Fibroblast of skin of left quadriceps (primary cell): Measurements from ENCODE around the gene SH3RF3.

ENCODE experiments used
- DNase-seq, 2 experiments: peaks; one replicate each; pipeline ENCODE4 v3.0.0-alpha.2; 2013; ENCODE audit warnings: low read depth in 2 of 2

The SH3RF3 gene

GRCh38 chr2:109467701-109468100 lies 338.7 kb downstream of the SH3RF3 start:
- no peak for DNase-seq

GRCh38 chr2:109468893-109469292 lies 339.9 kb downstream of the SH3RF3 start:
- no peak for DNase-seq

- DNase-seq: no peak
Measured at GRCh38 chr2:109471658-109472057, 342.7 kb downstream of the SH3RF3 start.

- no peak for DNase-seq
Measured at GRCh38 chr2:109472331-109472959, 343.4 kb downstream of the SH3RF3 start.

GRCh38 chr2:109472974-109473373 lies 344.0 kb downstream of the SH3RF3 start:
- DNase-seq: no peak

- no peak for DNase-seq
Measured at GRCh38 chr2:109473616-109474318, 344.8 kb downstream of the SH3RF3 start.

- DNase-seq: no peak
Measured at GRCh38 chr2:109474319-109474825, 345.4 kb downstream of the SH3RF3 start.

GRCh38 chr2:109475531-109476210 lies 346.7 kb downstream of the SH3RF3 start:
- no peak for DNase-seq

- no peak for DNase-seq
Measured at GRCh38 chr2:109476641-109477441, 347.8 kb downstream of the SH3RF3 start.

- no peak for DNase-seq
Measured at GRCh38 chr2:109478906-109479493, 350.0 kb downstream of the SH3RF3 start.

- DNase-seq: no peak
Measured at GRCh38 chr2:109479804-109480203, 350.8 kb downstream of the SH3RF3 start.

GRCh38 chr2:109480486-109481195 lies 351.6 kb downstream of the SH3RF3 start:
- no peak for DNase-seq

GRCh38 chr2:109481196-109481555 lies 352.2 kb downstream of the SH3RF3 start:
- DNase-seq: no peak

GRCh38 chr2:109481599-109481998 lies 352.6 kb downstream of the SH3RF3 start:
- no peak for DNase-seq

GRCh38 chr2:109482361-109482861 lies 353.4 kb downstream of the SH3RF3 start:
- DNase-seq: no peak

- peak; percentile 65 to 68 for DNase-seq
Measured at GRCh38 chr2:109486711-109487535, 357.9 kb downstream of the SH3RF3 start.

- no peak for DNase-seq
Measured at GRCh38 chr2:109487536-109487869, 358.5 kb downstream of the SH3RF3 start.

- DNase-seq: no peak
Measured at GRCh38 chr2:109487871-109488655, 359.1 kb downstream of the SH3RF3 start.

GRCh38 chr2:109489296-109489695 lies 360.3 kb downstream of the SH3RF3 start:
- DNase-seq: no peak
